ENCODE results near the gene EPHA6.

EPHA6 gene

DNA sequence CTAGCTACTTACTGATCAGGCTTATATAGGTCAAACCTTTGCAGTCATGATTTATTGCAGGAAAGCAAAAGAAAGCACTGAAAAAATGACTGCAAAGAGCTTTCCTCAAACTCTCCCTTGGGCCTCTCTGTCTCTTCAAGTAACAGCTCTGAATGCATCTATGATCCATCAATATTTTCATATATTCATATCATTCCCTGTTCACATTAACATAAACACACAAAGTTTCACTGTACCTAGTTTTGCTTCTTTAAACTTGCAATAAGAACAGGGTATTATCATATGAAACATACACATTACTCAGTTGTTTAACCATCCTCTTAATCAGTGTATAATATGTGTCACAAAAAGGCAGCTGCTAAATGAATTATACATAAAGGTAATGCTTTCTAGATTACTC, 842.2 kb downstream of the EPHA6 start:
- DNase-seq: no peak

DNA sequence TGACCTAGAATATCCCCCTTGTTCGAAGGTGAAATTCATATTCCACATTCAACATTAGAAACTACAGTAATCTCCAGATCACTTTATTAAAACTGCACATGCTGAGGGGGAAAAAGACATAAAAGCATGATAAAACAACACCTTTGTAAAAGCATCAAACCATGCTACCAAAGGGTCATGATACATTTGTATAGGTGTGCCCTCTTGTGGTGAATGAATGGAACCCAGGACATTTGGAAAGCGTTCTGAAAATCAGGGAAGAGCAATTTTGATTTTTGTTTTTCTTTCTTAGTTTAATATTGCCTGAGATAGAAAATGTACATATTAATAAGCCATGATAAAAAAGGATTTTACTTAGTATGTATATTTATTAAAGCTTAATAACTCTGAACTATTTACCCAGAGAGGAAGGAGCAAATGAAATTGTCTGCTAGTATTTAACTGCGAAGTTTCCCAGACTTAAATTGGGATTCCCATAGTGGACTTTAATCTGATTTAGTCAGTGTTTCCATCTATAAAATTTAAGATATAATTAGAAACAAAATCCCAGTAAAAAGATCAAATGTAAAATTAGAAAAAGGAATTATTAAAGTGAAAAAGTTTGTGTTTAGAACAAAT, 844.4 kb downstream of the EPHA6 start:
- no peak for DNase-seq

DNA sequence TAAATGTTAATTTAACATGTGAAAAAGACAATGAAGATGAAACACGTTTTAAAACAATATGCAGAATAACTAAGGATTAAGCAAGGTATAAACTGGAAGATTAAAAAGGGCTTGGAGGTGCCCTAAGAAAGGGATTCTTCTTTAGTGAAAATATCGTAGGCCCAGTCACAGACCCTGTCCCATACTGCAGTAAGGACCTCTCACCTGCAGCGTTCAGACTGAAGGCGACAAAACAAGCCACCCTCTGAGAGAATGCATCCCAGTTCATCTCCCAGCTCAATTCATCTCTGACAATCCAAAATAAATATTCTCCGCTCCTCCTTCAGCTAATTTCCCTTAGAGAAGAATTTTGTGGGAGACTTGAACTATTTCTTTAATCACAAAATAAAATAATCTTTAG, 847.9 kb downstream of the EPHA6 start:
- DNase-seq: no peak

DNA sequence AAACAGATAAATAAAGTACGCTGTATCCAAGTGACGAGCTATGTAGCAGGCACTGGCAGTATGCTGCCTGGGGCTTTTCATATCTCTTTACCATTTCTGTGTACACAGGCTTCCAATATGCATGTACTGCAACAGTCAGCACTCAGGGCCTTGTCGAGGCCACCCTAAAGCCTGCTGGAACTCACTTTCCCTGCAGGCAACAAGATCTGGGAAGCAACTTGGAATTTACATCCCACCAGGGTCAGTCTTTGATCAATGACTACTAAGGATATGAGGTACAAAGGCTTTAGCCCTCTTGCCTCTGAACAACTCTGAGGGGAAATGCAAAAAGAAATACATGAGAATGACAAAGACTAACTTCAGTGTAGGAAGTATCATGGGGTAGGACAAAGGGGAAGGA, 848.4 kb downstream of the EPHA6 start:
- DNase-seq: no peak

DNA sequence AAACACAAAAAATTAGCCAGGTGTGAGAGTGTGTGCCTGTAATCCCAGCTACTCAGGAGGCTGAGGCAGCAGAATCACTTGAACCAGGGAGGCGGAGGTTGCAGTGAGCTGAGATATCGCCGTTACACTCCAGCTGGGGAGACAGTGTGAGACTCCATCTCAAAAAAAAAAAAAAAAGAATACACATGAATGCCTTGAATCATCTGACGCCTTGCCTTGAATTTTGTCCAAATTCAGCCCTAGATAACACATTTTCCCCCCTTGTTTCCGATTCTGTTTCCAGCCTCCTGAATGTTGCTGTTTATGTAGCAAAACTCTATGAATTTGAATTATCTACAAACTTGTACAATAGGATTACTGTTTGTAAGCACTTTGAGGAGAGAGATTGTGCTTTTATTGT, 851.5 kb downstream of the EPHA6 start:
- DNase-seq: no peak

DNA sequence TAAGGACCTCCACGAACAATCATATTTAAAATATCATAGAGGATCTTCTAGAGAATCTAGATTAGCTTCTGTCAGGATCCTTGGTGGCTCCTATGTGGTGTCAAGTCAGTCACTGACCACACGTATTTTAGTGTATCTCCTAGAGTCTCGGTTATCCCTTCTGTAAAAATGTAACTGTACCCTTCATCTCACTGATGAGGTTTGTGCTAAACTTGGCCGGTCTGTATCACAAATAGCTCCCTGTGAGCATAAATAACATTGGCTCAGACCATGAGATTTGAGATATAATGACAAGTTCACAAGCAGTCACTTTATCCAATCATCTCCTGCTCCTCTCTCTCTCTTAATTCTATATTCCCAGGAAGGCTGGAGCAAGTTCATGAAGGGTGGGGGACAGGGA, 856.6 kb downstream of the EPHA6 start:
- no peak for DNase-seq

DNA sequence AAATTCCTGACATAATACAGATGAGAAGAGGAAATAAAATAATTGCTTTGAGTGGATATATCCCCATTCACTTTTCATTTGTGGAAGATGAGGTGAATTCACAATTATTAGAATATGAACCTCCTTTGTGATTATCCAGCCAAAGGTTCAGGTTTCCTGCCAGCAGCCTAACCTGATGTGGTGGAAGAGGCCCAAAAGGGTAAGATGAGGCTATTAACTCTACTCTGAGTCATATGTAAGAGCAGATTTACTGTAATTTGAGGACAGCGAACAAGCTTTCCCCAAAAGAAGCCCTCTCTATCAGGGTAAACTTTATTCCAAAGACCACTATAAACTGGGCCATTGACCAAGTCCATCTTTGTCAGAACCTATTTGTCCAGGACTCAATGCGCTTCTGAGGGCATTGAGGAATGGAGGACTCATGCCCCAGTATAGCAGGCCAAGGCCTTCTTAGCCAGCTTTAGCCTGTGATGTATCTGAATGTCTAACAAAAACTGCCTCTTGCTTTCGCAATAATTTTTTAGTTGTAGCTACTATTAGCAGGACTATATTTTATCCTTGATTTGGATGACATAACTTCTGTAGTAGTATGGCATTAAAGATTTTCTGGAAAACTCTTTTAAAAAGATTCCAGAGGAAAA, 859.1 kb downstream of the EPHA6 start:
- no peak for DNase-seq

DNA sequence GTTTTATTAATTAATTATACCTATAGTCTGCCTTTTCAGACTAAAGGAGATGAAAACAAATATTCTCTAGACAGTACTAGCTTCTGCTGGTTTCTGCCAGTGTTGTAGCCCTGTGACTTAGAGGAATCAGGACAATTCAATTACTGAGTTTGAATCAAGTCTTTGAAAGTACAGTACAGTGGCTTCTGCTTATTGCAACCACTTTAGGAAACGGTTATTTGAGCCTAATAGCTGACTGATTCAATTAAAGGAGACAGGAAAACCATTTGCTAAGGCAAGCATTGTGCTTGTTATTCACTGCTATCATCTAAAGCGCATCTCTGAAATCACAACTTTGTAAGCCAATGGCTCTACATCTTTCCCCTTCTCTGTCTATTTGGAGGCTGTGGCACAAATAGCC, 860.1 kb downstream of the EPHA6 start:
- DNase-seq: no peak

DNA sequence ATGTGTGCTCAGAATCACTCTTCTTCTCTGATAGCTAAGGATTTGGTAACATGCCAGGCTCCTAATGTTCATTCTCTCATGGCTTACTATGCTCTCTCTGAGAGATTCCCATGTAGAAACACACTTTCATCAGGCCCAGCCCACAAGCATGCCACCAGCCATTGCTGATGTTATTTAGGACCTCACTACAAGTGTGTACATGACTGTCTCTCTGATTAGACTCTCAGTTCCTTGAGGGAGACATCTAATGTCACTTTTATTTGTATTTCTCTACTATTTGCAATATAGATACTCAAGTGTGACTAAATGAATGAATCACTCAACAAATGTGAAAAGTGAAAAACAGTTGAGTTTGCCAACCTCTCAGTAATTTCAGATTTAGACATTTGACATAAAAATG, 865.8 kb downstream of the EPHA6 start:
- DNase-seq: no peak

DNA sequence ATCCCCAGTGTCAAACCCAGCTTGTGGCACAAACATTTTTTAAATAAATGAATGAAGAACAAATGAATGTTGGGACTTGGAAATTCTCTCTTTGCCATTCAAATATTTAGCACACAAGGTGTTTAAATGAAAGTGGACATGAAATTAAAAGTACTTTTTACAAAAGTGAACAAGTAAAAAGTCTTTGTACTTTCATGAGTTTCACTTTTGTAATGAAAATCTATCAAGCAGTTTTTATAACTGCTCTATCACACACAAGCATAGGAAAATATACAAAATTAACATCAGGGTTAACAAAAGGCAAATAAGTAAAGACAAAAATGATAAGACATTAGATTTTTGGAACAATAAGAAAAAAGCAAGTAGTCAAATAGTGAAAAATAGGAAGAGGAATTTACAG, 866.3 kb downstream of the EPHA6 start:
- no peak for DNase-seq

DNA sequence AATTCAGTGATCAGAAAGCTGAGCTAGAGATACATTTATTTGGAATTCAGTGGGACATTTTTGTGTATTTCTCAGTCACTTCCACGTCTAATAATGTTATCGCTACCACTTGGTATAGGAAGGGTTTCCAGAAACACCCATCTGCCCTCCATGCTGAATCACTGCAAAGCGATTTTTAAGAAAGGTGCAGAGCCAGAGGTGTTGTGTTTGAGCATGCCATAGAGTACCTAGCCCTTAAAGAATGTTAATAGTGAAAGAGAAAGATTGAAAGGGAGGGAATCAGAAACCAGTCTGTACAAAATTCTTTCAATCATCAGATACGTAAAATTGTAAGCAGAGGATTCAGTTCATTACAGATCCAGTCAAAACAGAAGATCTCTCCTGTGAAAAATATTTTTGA, 870.1 kb downstream of the EPHA6 start:
- DNase-seq: no peak

DNA sequence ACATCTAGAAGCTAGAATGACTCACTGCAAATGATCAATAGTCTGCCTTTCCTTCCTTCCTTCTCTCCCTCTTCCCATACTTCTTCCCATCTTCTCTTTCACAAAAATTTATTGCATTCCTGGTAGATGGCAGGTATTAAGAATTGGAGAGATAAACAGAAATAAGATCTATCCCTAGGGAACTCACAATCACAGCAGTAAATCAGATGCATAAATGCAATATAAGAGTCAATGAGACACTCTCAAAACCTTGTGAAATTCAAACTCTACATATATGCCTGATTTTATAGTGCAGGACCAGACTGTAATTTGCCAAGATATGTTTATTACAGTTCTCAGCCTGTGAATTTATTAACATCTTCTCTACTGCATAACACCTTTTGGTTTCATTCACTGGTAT, 871.9 kb downstream of the EPHA6 start:
- DNase-seq: no peak

DNA sequence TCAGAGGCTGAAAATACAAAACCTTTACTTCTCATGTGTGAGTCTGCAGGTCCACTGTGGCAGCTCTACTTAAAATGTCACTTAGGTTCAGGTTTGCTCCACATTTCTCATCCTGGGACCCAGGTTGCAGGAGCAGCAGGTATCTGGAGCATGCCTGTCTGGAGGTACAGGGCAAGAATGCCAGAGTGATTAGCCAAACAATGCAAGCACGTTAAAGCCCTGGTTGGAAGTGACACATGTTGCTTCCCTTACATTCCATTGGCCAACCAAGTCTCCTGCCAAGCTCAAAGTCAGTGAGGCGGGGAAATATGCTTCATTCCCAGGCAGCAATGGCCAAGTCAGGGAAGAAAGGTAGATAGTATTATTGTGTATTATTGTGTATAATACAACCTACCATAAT, 873.3 kb downstream of the EPHA6 start:
- DNase-seq: no peak

DNA sequence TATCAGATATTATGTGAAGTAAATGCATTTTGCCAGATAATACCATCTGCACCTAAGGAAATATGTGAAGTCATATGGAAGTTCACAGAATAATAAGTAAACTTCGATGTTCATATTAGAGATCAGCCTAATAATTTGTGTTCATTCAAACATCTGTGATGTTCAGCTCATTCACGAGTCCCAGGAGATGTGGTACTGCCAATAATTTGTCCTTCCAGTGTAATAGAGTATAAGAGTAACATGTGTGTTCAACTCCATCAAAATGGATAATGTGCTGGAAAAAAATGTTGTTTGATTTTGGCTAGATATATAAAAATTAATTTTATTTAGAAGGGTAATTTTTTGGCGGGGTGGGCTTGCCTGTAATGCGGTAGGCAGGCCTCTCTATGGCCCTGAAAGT, 874.7 kb downstream of the EPHA6 start:
- no peak for DNase-seq

DNA sequence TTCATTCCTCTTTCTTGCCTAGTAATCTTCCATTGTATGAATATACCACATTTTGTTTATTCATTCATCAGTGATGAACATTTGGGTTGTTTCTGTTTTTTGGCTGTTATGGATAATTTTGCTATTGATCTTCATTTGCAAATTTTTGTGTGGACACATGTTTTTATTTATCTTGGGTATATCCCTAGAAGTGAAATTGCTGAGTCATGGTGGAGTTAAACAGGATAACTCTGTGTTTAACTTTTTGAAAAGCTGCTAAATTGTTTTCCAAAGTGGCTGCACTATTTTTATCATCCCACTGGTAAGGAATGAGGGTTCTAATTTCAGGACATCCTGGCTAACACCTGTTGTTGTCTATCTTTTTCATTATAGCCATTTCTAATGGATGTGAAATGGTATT, 875.6 kb downstream of the EPHA6 start:
- DNase-seq: no peak

DNA sequence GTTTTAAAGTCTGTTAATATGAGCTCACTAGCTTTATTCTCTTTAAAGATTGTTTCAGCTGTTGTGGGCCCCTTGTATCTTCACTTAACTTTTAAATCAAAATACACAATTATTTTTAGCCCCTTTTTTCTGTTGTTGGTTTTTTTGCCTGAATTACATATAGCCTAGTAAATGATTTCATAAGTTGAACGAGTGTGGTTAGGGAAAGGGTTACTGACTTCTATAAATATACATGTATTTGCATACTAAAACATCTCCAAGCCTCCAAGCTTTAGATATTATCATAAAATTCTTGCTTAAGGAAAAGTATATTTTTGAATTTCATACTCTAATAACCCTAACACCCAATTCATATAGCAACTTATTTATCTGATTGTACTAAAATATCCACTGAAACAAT, 877.0 kb downstream of the EPHA6 start:
- DNase-seq: no peak

DNA sequence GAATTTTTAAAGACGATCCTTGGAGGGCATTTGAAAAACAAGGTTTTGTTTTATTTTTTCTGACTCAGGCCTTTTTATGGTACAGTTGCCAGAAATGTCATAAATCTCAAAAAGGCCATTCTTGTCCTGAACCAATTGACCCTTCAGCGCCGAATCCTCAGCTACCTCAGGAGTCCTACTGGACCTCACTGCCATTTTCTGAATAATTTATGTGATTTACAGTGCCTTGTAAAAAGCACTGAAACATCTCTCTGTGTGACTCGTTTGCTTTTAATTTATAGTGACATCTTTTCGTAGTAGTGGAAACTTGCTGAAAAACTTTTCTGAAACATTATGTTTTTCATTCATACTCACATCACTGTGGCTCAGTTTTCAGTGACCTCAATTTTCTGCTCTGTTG, 878.0 kb downstream of the EPHA6 start:
- DNase-seq: no peak

DNA sequence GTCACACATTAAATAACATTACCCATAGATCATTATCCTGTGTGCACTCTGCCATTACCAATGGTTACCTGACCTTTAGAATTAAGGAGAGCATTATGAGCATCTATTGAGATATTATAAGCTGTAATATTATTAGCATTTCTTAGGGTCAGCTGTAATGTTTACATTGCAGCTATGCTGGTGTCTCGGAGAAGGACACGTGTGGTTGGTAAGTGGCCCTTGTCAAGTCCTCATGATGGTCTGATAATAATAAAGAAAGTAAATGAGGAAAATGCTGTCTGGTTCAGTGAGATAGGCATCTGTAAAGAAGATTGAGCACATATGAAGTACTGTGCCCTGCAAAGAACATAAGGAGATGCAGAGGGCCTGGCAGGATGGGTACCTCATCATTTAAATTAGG, 878.4 kb downstream of the EPHA6 start:
- no peak for DNase-seq

DNA sequence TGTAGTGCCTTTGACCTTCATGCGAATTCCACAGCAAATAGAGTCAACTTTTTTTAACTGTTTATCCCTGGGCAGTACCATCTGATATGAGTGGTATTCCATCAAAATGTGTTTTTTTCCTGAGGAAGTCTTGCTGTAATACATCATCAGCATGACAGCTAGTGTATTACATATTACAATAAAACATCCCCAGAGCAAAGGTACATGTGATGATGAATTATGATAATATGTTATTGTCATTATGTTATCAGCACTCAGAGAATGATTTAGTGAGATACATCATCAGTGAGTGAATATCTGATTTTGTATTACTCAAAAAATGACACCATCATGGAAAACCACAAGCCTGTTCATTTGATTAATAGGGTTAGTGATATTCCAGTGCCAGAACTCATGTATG, 880.5 kb downstream of the EPHA6 start:
- no peak for DNase-seq

DNA sequence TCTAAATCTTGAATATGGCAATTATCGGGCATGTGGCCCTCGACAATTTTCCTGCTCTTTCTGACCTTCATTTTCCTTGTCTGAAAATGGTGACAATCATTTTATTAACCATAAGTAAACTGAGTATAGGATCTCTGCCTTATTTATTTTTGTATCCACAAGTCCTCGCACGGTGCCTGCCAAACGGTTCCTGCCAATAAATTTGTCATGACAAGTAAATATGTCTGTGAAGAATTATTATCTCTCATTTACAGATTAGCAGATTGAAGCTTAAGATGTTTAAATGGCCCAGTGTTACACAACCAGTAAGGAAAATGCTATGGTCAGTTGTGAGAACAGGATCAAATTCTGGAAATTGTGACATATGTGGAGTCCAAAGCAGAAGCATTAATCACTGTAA, 884.3 kb downstream of the EPHA6 start:
- no peak for DNase-seq

DNA sequence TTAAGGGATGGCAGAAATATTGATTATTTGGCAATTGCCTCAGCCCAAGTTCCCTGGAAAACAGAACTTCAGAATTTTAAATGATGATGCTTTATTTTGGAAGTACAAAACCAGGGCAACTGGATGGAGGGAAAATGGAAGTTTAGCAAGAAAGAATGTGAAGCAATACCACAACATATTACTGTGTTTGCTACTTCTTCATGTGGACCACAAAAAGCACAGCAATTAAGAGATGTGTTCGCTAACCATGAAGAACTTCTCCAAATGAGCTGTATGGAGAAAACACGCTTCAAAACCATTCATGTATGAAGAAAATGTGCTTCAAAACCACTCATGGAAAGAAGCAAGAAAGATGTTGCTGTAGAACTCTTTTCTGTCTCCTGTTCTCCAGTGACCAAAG, 885.5 kb downstream of the EPHA6 start:
- no peak for DNase-seq

DNA sequence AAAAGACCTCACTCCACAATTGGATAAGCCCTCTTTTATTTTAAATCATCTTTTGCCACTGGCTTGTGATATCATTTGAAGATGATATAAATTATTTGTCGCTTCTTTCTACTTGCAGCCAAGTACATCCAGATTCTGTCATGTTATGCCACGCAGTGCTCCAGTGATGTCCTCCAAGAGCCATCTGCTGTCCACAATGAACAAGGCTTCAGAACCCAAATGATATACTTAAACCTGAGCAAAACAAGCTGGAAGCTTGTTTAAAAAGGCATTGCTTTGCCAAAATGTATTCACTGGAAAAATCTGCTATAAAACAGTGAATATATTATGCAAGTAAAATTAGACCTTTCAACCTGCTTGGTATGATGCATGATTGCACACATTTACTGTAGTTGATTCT, 891.4 kb downstream of the EPHA6 start:
- no peak for DNase-seq

DNA sequence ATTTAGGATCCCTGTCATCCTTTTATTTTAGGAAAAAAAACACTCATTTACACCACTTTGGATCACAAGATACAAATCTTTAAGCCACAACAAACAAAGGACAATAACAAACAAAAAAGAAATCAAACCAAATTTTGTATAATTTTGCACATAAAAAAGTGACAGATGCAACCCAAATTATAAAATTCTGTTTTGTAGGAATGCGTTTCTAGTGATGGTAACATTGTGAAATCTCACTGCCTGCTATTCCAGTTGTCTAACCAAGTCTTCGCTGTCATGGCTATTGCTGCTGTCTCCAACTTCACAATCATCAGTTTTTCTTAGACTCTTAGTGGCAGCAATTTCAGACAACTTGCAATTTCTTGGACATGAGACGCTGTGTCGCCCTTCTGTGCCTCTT, 891.8 kb downstream of the EPHA6 start:
- no peak for DNase-seq

DNA sequence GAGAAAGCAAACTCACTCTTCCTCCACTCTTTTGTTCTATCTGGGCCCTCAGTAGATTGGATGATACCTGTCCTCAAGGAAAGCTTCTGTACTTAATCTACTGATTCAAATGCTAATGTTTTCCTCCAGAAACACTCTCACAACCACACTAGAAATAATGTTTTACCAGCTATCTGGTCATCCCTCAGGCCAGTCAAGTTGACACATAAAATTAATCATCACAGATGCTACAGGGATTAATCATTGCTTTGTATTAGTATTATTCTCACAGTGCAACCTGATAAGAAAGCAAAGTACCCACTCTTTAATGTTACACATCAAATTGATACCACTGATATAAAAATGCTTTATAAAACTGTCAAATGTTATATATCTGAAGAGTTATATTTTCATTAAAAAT, 897.3 kb downstream of the EPHA6 start:
- no peak for DNase-seq

DNA sequence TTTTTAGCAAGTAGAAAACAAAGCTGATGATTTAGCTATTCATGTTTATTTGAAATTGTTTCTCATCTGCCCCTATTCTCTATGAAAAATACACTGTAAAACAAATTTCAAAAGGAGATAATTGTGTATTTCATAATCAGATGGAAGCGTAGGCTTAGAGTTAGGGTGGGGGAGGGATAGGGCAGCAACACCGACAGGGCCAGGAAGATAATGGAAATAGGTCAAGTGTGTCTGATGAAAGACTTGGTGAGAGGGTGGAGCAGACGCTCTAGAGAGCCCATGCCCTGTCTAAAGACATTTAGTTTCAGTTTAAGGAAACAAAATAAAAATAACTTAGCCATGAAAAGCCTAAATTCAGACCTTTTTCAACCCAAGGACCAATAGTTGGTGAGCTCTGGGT, 898.5 kb downstream of the EPHA6 start:
- no peak for DNase-seq

DNA sequence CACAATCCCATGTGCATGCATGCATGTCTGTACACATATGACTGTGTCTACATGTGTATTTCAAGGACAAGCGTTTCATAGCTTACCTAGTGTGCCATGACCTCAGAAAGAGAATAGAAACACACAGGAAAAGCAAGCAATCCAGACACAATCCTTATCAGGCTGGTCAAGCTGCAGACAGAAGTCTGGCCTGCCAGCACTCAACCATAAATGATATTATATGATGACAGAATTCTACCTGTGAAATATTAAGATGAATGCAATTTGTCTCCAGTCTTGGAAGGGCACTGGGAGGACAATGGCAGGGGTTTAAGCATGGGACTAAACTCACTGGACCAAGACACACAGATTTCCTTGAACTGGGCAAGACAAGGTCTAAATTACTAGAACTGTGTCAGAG, 899.2 kb downstream of the EPHA6 start:
- DNase-seq: no peak

Data from stimulated activated CD4-positive, alpha-beta T cell treated with anti-CD3 and anti-CD28 coated beads, Interleukin-12 subunit alpha, Interleukin-12 subunit beta, amount 100 ng/mL, for 4 hours (primary cell).